Thyroid gland (tissue), 4 donors: Measurements from ENCODE around the gene ASTL. TPM values are rescaled to one million over a fixed set of nuclear protein-coding genes. Genes with fewer than 3 reads are reported as not detected.
"Not testable (repeated sequence)": the region's sequence is repeated elsewhere in the genome, so short reads cannot be mapped to it uniquely, and the experiment has no call there.

Experiments used
- DNase-seq, 2 donors: peaks; one replicate each; pipeline ENCODE4 v3.0.0-alpha.2; 2019
- H3K27ac ChIP-seq, 3 donors: fragments of 200-600 bp; sonication (generic); 1 replicate in 2 of 3; 2 replicates in 1 of 3; pipeline ENCODE4 v1.5.1; 2016 to 2019; ENCODE audit warnings: mild to moderate bottlenecking in 1 of 3, moderate library complexity in 1 of 3
- H3K27me3 ChIP-seq: fragments of 200-600 bp; sonication (generic); one replicate; pipeline ENCODE4 v1.5.1; 2019
- H3K36me3 ChIP-seq, 2 donors: fragments of 200-600 bp; sonication (generic); one replicate each; pipeline ENCODE4 v1.5.1; 2016 to 2019
- H3K4me1 ChIP-seq, 2 donors: fragments of 200-600 bp; sonication (generic); one replicate each; pipeline ENCODE4 v1.5.1; 2017 to 2019
- H3K4me3 ChIP-seq, 3 donors: fragments of 200-600 bp; sonication (generic); replicated peaks in 1 of 3; 1 replicate in 2 of 3; 2 replicates in 1 of 3; pipeline ENCODE4 v1.5.1; 2016; ENCODE audit warnings: mild to moderate bottlenecking in 1 of 3
- H3K9me3 ChIP-seq: fragments of 200-600 bp; sonication (generic); one replicate; pipeline ENCODE4 v1.5.1; 2017
- POLR2A ChIP-seq, 2 donors: fragments of 450-650 bp; IDR thresholded peaks; one replicate each; pipeline ENCODE4 v1.6.1; 2017; ENCODE audit warnings: antibody characterized with exemption in 2 of 2, mild to moderate bottlenecking in 2 of 2, moderate library complexity in 1 of 2
- WGBS, 2 donors: methylation state at CpG; one replicate each; pipeline ENCODE4 v1.1.5; 2017; 5-methylcytosine and 5-hydroxymethylcytosine counted together
- intact Hi-C: fragments of 100-400 bp; cut with DNase I; formaldehyde crosslinking; loops from one replicate; pipeline ENCODE4 v1.15.1; 2023
- total RNA-seq, 4 donors: library from RNA; depleted of rRNA; stranded (reverse); fragments of >200 nt; gene quantifications; one replicate each; pipeline ENCODE4 v1.2.3, GENCODE V29; 2016
- TF ChIP-seq, protein P1 (sequence below), 6 experiments: fragments of 200-600 bp in 3 of 6; fragments of 450-650 bp in 3 of 6; sonication (generic) in 3 of 6; IDR thresholded peaks; one replicate each; pipeline ENCODE4 v1.5.1; 2016 to 2019; ENCODE audit warnings: antibody characterized with exemption in 6 of 6, mild to moderate bottlenecking in 2 of 6, inconsistent platforms in 1 of 6, moderate library complexity in 1 of 6

ASTL gene
- total RNA-seq, 4 donors from 2014 or later = not detected

DNA sequence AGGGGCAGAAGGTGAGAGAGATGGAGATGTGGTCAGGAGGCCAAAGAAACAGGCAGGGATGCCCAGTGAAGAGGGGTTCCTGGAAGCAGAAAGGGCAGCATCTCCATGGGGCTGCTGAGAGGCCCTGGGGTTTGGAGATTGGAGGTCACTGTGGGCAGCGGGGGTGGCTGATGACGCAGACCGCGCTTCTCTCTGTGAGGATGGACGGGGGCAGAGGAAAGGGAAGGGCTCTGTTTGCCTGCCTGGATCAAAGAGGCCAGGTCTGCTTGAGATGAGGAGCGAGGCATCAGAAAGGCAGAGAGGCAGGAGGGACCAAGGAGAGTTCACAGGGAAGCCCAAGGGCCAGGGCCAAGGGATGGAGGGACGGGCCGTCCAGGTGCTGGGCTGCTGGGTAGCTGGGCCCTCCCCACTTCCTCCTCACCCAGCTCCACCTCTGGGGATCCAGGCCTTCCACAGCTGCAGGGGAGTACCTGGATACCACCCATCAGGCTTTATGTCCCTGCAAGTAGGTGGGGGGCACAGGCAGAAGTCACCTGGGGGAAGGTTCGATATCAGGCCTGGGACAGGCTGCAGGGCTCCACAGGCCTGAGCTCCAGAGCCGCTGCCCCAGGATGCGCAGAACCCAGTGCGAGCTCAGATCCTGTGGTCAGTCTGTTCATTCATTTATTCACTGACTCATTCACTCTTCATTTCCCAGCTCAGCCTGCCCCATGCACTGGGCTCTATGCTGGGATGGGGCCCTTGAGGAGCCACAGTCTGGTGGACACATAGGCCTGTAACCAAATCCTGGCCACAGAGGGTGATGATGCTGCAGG, 52.6 kb downstream of the ASTL start:
- DNase-seq = no peak
- Histone ChIP-seq H3K4me3 (no peak overlapping the region), H3K36me3 (no peaks in the 10 kb centered on the region), H3K4me1 (peaks cover 0 to 14% of the 10 kb centered on the region in 2 donors), H3K9me3 (no peaks in the 10 kb centered on the region), H3K27ac (no peak overlapping the region), H3K27me3 (no peaks in the 10 kb centered on the region)
- TF ChIP-seq POLR2A (IDR thresholded peaks at IDR 0.05) = no peak
- TF ChIP-seq, protein P1, sequence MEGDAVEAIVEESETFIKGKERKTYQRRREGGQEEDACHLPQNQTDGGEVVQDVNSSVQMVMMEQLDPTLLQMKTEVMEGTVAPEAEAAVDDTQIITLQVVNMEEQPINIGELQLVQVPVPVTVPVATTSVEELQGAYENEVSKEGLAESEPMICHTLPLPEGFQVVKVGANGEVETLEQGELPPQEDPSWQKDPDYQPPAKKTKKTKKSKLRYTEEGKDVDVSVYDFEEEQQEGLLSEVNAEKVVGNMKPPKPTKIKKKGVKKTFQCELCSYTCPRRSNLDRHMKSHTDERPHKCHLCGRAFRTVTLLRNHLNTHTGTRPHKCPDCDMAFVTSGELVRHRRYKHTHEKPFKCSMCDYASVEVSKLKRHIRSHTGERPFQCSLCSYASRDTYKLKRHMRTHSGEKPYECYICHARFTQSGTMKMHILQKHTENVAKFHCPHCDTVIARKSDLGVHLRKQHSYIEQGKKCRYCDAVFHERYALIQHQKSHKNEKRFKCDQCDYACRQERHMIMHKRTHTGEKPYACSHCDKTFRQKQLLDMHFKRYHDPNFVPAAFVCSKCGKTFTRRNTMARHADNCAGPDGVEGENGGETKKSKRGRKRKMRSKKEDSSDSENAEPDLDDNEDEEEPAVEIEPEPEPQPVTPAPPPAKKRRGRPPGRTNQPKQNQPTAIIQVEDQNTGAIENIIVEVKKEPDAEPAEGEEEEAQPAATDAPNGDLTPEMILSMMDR (IDR thresholded peaks at IDR 0.05) = no peak
- 92 to 97% methylated on average over 12 of the region's 12 CpGs for WGBS, 2 donors
- intact Hi-C loops = no loop called here

DNA sequence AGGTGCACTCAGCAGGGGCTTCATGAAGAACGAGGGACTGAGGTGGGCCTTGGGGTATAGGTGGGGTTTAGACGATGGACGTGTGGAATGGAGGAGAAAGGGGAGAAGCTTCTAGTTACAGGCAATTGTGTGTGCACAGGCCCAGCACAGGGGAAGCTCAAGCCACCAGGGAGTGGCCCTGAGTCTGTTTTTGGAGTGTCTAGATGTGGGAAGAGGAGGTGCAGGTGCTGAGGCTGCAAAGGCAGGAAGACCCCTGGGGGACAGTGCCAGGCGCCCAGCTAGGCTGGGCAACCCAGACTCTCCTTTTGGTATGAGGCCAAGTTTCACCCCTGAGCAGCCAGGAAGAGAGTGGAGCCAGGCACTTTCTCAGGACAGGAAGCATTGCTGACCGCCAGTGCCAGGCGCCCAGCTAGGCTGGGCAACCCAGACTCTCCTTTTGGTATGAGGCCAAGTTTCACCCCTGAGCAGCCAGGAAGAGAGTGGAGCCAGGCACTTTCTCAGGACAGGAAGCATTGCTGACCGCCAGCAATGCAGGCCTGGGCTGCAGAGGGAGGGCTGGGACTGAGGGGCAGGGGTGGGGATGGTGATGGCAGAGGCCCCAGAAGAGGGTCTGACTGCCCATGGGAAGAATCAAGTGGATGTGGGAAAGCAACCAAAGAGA, 53.3 kb downstream of the ASTL start:
- H3K9me3 ChIP-seq, H3K36me3 ChIP-seq, intact Hi-C loops, DNase-seq, H3K4me3 ChIP-seq, H3K27ac ChIP-seq, H3K27me3 ChIP-seq: not testable (repeated sequence)
- peaks cover 0 to 14% of the 10 kb centered on the region in 2 donors for H3K4me1 ChIP-seq
- 71 to 75% methylated on average over 5 of the region's 7 CpGs for WGBS, 2 donors

GRCh38 chr2:96083989-96084857, 54.1 kb downstream of the ASTL start:
- Histone ChIP-seq H3K27me3 (no peaks in the 10 kb centered on the region), H3K36me3 (no peaks in the 10 kb centered on the region), H3K4me3 (no peak overlapping the region), H3K4me1 (peaks cover 0 to 7% of the 10 kb centered on the region in 2 donors), H3K27ac (no peak overlapping the region), H3K9me3 (no peaks in the 10 kb centered on the region)
- DNase-seq = no peak
- 81 to 93% methylated on average over 19 to 20 of the region's 22 CpGs for WGBS, 2 donors
- intact Hi-C loops = no loop called here
- TF ChIP-seq, protein P1 (IDR thresholded peaks at IDR 0.05) = no peak
- no peak for TF ChIP-seq POLR2A (IDR thresholded peaks at IDR 0.05)

- TF ChIP-seq, protein P1 (IDR thresholded peaks at IDR 0.05) = no peak
- TF ChIP-seq POLR2A (IDR thresholded peaks at IDR 0.05) = no peak
- 76 to 80% methylated on average over 4 to 9 of the region's 9 CpGs for WGBS, 2 donors
- H3K36me3 ChIP-seq = no peaks in the 10 kb centered on the region
- intact Hi-C loops = no loop called here
- no peak overlapping the region for H3K4me3 ChIP-seq
- H3K4me1 ChIP-seq = peaks cover 0 to 4% of the 10 kb centered on the region in 2 donors
- DNase-seq = no peak
- no peaks in the 10 kb centered on the region for H3K9me3 ChIP-seq
- H3K27me3 ChIP-seq = no peaks in the 10 kb centered on the region
- H3K27ac ChIP-seq = no peak overlapping the region
These were observed 55.0 kb downstream of the ASTL start for GRCh38 chr2:96083064-96083939.
